HepG2 (cell line): ENCODE measurements around the gene NDUFS1. TPM values are rescaled to one million over a fixed set of nuclear protein-coding genes. Genes with fewer than 3 reads are reported as not detected.

ENCODE experiments used
- polyA plus RNA-seq, 8 experiments: library from polyadenylated mRNA; depleted of rRNA in 3 of 8; stranded (reverse) in 7 of 8; unstranded in 1 of 8; fragments of >200 nt; fragmentation: Illumina TruSeq in 4 of 8; extraction: Trizol in 4 of 8; gene quantifications; 2 replicates each; pipeline versions ENCODE4 v1.2.1 to v1.2.3, GENCODE V29; 2011 to 2016; ENCODE audit warnings: low read depth in 4 of 8, missing spikeins in 1 of 8, mixed read lengths in 1 of 8; ENCODE audit not compliant: insufficient read depth in 1 of 8
- small RNA-seq, 3 experiments: library from RNA; depleted of rRNA; stranded (forward); fragments of <200 nt; gene quantifications; one replicate each; pipeline ENCODE3, GENCODE V24; 2012; ENCODE audit warnings: low read depth in 2 of 3, low replicate concordance in 1 of 3; ENCODE audit not compliant: insufficient read length in 3 of 3, insufficient read depth in 2 of 3
- total RNA-seq, 5 experiments: library from RNA; depleted of rRNA; stranded (reverse); fragments of >200 nt; fragmentation: Illumina TruSeq; extraction: Trizol; gene quantifications; 2 replicates each; pipeline ENCODE4 v1.2.3, GENCODE V29; 2016; ENCODE audit warnings: low read depth in 1 of 5

NDUFS1 gene
- total and polyA plus RNA-seq, 2 of the 13 experiments (the other 11 are each of a cell fraction or from before 2014, with no cell fraction given) = 139 to 242 TPM

Small RNA genes within 50 kb of the gene (small RNA-seq; reads per million reads assigned to genes)
- gene RF00134 (0 reads per million in 3 experiments), gene RF02271 (0 reads per million in 3 experiments), gene SNORA41 (0 reads per million in 3 experiments), gene SNORD51 (0 to 0.92 (median 0.65) reads per million in 3 experiments)

Other genes with a start within 250 kb of the NDUFS1 start
- gene INO80D, start 73.3 kb downstream of the NDUFS1 start, total RNA-seq (2016; rRNA removed; fragmentation: Illumina TruSeq; extraction: Trizol) = 7.9 and 13.6 TPM in 2 replicates
- 6.0 and 7.6 TPM in 2 replicates for gene INO80D, start 73.3 kb downstream of the NDUFS1 start, polyA plus RNA-seq (2011; rRNA removed)
- 1,731 and 2,041 TPM in 2 replicates for gene EEF1B2, start 451 bp upstream of the NDUFS1 start, total RNA-seq (2016; rRNA removed; fragmentation: Illumina TruSeq; extraction: Trizol)
- gene EEF1B2, start 451 bp upstream of the NDUFS1 start, polyA plus RNA-seq (2011; rRNA removed) = 1,124 and 1,284 TPM in 2 replicates
- 2.0 and 2.4 TPM in 2 replicates for gene ZDBF2, start 115.2 kb upstream of the NDUFS1 start, total RNA-seq (2016; rRNA removed; fragmentation: Illumina TruSeq; extraction: Trizol)
- gene ZDBF2, start 115.2 kb upstream of the NDUFS1 start, polyA plus RNA-seq (2011; rRNA removed) = 0.91 and 1.5 TPM in 2 replicates